ENCODE data around the gene DLGAP3. TPM values are rescaled to one million over a fixed set of nuclear protein-coding genes. Genes with fewer than 3 reads are reported as not detected.

Gene DLGAP3
- polyA plus RNA-seq, 1 donor from 2014 or later = 2.9 TPM

GRCh38 chr1:34899471-34899870 is 30.0 kb downstream of the DLGAP3 start:
- no peak overlapping the region for H3K27ac ChIP-seq (ENCODE audit: low read length)
- no peaks in the 10 kb centered on the region for H3F3A ChIP-seq (ENCODE audit: insufficient read depth, low read length, poor library complexity, severe bottlenecking)
- no peaks in the 10 kb centered on the region for H3K27me3 ChIP-seq (ENCODE audit: insufficient read depth, low read depth, low read length)
- no peak overlapping the region for H3K4me3 ChIP-seq (ENCODE audit: low read length)
- no peak for TF ChIP-seq EZH2 (IDR thresholded peaks at IDR 0.05; ENCODE audit: borderline replicate concordance, insufficient read depth, low read length, poor library complexity, severe bottlenecking)
- no peak for TF ChIP-seq TAF1 (IDR thresholded peaks at IDR 0.05; ENCODE audit: low read depth)
- no peak for TF ChIP-seq MXI1 (conservative IDR thresholded peaks at IDR 0.05; ENCODE audit: poor library complexity, severe bottlenecking)
- TF ChIP-seq REST (IDR thresholded peaks at IDR 0.05; ENCODE audit: borderline replicate concordance) = no peak
- TF ChIP-seq CTCF (IDR thresholded peaks at IDR 0.05; ENCODE audit: poor library complexity, severe bottlenecking) = no peak
- H3K9me3 ChIP-seq (ENCODE audit: low read length) = no peaks in the 10 kb centered on the region
- H3K79me2 ChIP-seq (replicated peaks; ENCODE audit: insufficient read depth, low read length) = no peaks in the 10 kb centered on the region
- no peak overlapping the region for H3K9ac ChIP-seq (ENCODE audit: low read length)
- no peaks in the 10 kb centered on the region for H3K9me2 ChIP-seq (ENCODE audit: insufficient read depth, low read length)
- no peaks in the 10 kb centered on the region for H3K36me3 ChIP-seq (ENCODE audit: insufficient read depth, low read length)
- no peak overlapping the region for H3K4me2 ChIP-seq (ENCODE audit: low read length)
- no peaks in the 10 kb centered on the region for H4K20me1 ChIP-seq (ENCODE audit: insufficient read depth)
- no peak overlapping the region for H2AFZ ChIP-seq (ENCODE audit: low read depth, low read length)

- Histone ChIP-seq H2AFZ (ENCODE audit: low read depth, low read length) (no peak overlapping the region), H4K20me1 (ENCODE audit: insufficient read depth) (no peaks in the 10 kb centered on the region), H3K36me3 (ENCODE audit: insufficient read depth, low read length) (no peaks in the 10 kb centered on the region), H3F3A (ENCODE audit: insufficient read depth, low read length, poor library complexity, severe bottlenecking) (no peaks in the 10 kb centered on the region), H3K79me2 (replicated peaks; ENCODE audit: insufficient read depth, low read length) (no peaks in the 10 kb centered on the region), H3K27me3 (ENCODE audit: insufficient read depth, low read depth, low read length) (no peaks in the 10 kb centered on the region), H3K4me3 (ENCODE audit: low read length) (no peak overlapping the region), H3K9me3 (ENCODE audit: low read length) (no peaks in the 10 kb centered on the region), H3K4me2 (ENCODE audit: low read length) (no peak overlapping the region), H3K9me2 (ENCODE audit: insufficient read depth, low read length) (no peaks in the 10 kb centered on the region), H3K27ac (ENCODE audit: low read length) (no peak overlapping the region), H3K9ac (ENCODE audit: low read length) (no peak overlapping the region)
- no peak for TF ChIP-seq SMC3 (conservative IDR thresholded peaks at IDR 0.05; ENCODE audit: poor library complexity)
- no peak for TF ChIP-seq POLR2AphosphoS5 (IDR thresholded peaks at IDR 0.05)
- no peak for TF ChIP-seq CTCF (IDR thresholded peaks at IDR 0.05; ENCODE audit: poor library complexity, severe bottlenecking)
- TF ChIP-seq EP300 (conservative IDR thresholded peaks at IDR 0.05; ENCODE audit: poor library complexity, severe bottlenecking) = no peak
- TF ChIP-seq TAF1 (IDR thresholded peaks at IDR 0.05; ENCODE audit: low read depth) = no peak
- no peak for TF ChIP-seq MXI1 (conservative IDR thresholded peaks at IDR 0.05; ENCODE audit: poor library complexity, severe bottlenecking)
- TF ChIP-seq REST (IDR thresholded peaks at IDR 0.05; ENCODE audit: borderline replicate concordance) = no peak
- TF ChIP-seq EZH2 (IDR thresholded peaks at IDR 0.05; ENCODE audit: borderline replicate concordance, insufficient read depth, low read length, poor library complexity, severe bottlenecking) = no peak
- no peak for TF ChIP-seq RAD21 (conservative IDR thresholded peaks at IDR 0.05)
These were observed 31.1 kb downstream of the DLGAP3 start for GRCh38 chr1:34898330-34898761.
